NCI-H146 treated with DMSO at 0.1 percent for 48 hours (cell line): ENCODE data around the gene ZNF211.

Source experiments
- DNase-seq: peaks from one replicate; lab custom pipeline; 2025; ENCODE audit not compliant: unreplicated experiment; lab: John Stamatoyannopoulos, UW

The ZNF211 gene

DNA sequence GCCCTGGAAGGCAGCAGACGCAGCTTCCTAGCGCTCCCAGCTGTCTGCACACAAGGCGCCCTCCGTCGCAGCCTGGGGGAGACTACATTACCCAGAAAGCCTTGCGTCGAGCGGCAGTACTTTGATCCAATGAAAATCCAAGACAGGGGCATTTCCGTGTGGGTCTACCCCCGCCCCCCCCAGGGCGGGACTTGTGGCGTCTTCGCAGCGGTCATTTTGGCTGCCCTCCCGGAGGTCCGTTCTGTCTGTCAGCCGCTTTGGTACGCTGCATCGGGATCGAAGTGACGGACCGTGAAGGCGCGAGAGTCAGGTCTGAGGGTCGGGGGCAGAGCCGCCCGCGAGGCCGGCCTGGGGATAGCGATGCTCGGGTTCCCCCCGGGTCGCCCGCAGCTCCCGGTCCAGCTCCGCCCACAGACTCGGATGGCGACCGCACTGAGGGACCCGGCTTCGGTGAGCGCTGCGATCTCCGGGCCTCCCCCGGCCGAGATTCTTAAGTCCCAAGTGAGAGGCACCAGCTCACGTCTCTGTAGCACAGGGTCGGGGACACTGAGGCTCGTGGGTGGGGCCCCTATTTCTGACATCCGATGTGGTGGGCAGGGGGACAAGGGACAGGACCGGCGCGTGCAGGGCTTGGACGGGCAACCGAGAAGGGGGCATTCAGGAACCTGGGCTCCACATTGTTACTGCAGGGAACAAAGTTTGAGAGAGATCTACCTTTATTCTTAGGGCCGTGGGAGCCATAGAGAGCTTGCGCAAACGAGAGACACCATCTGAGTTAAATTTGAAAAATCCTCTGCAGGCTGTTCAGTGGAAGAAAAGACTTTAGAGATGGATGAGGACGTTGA lies at the start of gene ZNF211:
TSS of gene ZNF211 (plus strand) at position 182 of the 845 bp plus-strand sequence. CDS start at position 361, 179 bp downstream.
- peak; percentile 89 for DNase-seq

DNA sequence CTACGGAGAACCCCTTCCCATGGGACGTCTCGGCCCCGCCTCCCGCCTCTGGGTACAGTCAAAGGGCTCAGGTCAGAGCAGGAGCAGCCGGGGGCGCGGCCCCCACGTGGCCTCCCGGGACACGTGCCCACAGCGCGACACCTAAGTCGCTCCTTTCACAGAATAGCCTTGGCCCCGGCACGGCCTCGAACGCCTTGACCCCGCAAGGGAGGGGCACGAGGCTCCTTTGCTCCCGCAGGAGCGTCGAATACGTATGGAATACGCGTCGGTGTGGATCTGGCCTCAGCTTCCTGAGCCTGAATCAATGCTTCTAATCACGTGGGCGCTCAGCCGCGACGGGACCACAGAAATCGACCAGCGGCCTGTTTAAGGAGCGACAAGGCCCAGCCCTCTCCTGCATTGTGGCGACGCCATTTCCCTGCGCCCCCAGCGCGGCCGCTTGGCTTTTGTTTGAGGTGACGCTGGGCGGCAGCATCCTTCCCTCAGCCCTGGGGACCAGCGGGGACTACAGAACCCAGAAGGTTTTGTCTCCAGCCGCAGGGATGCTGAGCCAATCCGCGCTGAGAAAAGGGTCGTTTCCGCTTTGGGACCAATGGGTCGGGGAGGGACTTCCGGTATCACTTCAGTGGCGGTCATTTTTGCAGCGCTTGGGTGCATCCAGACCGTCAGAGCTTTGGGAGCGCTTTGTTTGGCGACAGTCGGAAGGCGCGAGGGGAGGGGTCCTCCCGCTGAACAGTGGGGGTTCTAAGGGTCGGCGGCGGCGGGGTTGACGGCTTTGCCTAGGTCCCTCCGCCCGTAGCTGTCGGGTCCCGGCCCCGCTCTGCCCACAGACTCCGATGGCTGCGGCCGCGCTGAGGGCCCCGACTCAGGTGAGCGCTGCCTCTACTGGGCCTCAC lies 49.2 kb upstream of the ZNF211 start, which contains the start of gene ZIK1:
TSS of gene ZIK1 (plus strand) at position 625 of the 896 bp plus-strand sequence. CDS start at position 837, 212 bp downstream.
- DNase-seq = peak; percentile 93

DNA sequence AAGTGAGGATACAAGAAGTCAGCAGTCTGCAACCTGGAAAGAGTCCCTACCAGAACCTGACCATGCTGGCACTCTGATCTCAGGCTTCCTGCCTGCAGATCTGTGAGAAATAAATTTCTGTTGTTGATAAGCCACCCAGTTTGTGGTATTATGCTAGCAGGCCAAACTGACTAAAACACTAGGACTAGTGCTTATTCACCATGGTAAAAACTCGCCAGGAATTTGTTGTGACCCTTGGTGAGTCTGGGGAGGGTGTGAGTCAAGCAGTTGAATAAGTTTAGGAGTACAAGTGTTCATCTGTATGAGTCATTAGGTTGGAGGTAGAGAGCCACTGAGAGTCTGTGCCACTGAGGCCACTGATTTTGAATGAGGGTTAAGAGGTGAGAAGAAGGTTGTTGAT lies 45.4 kb upstream of the ZNF211 start:
- no peak for DNase-seq

DNA sequence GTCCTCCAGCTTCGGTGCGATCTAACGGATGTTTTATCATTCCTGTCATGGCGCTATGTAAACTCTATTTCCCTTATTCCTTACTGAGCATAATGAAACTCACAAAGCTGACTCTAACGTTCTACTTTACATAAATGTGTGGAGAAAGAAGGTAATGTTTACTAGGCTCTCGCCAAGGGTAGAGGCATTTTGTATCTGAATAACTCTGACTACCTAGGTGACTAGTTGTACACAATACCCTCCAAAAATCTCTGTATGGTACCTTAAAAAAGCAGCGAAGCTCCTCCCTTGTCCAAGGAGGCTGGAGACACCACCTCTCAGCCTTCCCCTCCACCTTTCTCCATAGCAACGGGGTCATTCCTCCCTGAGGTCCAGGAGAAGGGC lies 33.6 kb upstream of the ZNF211 start:
- DNase-seq = no peak

DNA sequence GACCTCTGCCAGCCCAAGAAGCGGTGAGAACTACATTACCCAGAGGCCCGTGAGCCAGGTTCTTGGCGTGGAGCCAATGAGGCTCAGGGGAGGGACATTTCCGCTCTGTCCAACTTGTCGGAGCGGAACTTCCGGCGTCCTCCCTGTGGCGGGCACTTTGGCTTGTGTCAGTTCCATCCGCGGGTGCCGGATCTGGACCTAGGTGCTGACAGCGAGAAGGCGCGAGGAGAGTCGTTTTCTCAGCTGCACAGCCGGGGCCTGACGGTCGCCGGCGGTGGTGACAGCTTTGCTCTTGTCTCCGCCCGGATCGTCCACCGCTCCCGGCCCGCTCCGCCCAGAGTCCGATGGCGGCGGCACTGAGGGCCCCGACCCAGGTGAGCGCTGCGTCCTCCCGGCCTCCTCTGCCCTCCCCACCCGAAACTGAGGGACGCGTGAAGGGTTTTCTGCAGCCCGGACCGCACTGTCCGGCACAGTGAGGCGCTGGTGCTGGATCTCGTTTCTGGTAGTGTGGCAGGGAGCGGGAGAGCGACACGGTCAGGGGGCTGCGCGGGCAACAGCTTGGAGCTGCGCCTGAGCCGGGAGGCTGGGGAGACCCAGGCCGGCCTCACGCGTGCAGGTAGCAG lies 33.1 kb upstream of the ZNF211 start, which contains the start of gene ZNF530:
TSS of gene ZNF530 (plus strand) at position 125 of the 623 bp plus-strand sequence. CDS start 4,461 bp downstream, outside the sequence.
- DNase-seq = peak; percentile 77

DNA sequence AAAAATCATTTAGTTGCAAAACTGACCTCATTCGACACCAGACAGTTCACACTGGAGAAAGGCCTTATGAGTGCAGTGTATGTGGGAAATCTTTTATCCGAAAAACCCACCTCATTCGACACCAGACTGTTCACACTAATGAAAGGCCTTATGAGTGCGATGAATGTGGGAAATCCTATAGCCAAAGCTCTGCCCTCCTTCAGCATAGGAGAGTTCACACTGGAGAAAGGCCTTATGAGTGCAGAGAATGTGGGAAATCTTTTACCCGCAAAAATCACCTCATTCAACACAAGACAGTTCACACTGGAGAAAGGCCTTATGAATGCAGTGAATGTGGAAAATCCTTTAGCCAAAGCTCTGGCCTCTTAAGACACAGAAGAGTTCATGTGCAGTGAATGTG lies 26.0 kb upstream of the ZNF211 start:
- DNase-seq = no peak

DNA sequence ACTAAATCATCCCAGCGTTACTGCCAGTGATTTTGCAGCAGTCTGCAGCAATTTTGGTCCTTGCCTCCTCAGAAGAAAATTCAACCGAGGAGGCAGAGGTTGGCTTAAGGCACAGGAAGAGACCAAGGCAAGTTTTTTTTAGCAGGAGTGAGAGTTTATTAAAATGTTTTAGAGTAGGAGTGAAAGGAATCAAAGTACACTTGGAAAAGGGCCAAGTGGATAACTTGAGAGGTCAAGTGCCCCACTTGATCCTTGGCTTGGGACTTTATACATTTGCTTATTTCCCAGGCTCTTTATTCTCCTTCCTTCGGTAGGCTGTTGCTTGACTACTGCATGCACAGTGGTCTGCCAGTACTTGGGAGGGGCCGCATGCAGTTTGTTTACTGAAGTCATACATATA lies 21.9 kb upstream of the ZNF211 start:
- no peak for DNase-seq

DNA sequence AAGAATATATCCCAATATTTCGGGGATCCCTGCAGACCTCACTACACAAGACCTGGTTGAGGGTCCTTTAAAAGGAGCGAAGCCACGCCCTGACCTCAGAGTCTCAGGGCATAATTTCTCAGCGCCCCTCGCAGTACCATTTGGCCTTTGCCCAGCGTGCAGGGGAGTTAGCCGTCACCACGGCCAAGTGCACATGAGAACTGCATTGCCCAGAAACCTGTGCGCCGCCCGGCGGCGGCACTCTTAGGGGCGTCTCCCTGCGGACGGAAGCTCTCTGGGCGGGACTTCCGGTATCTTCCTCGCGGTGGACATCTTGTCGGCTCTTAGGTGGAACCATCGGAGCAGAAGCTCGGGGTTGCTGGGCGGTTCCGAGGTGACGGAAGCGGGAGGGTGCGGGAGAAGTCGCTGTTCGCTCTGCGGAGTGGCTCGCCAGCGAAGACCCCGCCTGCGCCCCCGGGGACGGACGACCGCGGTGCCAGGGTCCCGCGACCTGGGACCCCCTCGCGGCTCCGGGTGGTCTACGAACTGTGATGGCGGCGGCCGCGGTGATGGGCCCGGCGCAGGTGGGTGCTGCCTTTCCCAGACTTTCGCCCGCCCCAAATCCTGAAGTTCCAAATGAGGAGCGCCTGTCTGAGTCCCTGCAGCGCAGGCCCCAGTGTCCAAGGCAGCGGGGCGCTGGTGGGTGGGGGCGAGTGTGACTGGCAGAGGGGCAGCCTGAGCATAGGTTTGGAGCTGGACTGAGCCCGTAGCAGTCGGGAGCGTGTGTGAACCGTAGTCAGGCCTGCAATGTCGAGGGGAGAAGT lies 18.8 kb upstream of the ZNF211 start, which contains the start of gene ZNF134:
TSS of gene ZNF134 (plus strand) at position 302 of the 803 bp plus-strand sequence. CDS start 5,227 bp downstream, outside the sequence.
- DNase-seq = peak; percentile 85

DNA sequence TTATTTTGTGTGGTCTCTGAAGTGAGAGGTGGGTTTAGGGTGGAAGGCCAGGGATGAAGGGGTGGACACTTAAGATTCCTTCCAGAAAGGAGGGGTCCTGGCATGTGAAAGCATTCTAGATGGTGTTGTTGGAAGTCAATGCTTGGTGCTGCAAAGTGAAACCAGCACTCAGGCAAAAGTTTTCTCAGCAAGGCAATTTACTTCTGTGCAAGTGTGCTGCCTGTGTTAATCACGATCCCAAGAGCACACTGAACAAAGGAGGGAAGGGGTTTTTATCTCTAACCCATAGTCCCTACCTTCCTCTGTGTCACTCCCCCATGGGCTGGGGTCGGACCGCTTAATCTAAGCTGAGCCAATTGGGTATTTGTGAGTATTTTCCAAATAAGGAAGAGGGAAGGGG lies 17.6 kb upstream of the ZNF211 start:
- no peak for DNase-seq

DNA sequence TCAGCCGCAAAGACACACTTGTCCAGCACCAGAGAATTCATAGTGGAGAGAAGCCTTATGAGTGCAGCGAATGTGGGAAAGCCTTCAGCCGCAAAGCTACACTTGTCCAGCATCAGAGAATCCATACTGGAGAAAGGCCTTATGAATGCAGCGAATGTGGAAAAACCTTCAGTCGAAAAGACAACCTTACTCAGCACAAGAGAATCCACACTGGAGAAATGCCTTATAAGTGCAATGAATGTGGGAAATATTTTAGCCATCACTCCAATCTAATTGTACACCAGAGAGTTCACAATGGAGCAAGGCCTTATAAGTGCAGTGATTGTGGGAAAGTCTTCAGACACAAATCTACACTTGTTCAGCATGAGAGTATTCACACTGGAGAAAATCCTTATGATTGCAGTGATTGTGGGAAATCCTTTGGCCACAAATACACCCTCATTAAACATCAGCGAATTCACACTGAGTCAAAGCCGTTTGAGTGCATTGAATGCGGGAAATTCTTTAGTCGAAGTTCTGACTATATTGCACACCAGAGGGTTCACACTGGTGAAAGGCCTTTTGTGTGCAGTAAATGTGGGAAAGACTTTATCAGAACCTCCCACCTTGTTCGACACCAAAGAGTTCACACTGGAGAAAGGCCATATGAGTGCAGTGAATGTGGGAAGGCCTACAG lies 12.2 kb upstream of the ZNF211 start:
- no peak for DNase-seq

DNA sequence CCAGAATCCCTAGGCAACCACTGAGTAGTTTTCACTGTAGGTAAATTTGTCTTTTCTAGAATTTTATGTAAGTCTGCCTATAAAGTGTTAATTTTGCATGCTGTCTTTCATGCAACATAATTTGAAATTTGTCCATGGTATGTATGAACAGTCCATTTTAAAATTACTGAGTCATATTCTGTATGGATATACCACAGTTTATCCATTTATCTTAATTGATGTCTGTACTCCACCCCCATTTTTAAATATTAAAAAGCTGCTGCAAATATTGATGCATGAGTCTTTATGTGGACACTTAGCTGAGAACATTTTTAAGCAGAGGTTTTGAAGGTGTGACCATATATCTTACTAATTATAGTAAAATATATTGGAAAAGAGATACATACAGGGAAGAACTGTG lies 9.9 kb upstream of the ZNF211 start:
- no peak for DNase-seq

DNA sequence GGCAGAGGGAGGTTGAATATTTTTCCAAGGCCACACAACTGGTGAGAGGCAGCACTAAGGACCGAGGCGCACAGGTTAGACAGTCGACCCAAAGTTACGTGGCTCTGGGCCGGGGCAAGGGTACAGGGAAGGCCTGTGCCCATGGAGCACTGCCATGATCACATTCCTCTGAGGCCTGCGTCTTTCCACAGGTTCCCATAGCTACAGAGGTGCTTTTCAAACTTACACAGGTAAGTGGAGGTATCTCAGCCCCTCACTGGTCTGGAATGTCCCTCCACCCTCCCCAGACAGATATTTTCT lies 814 bp downstream of the ZNF211 start:
- no peak for DNase-seq

DNA sequence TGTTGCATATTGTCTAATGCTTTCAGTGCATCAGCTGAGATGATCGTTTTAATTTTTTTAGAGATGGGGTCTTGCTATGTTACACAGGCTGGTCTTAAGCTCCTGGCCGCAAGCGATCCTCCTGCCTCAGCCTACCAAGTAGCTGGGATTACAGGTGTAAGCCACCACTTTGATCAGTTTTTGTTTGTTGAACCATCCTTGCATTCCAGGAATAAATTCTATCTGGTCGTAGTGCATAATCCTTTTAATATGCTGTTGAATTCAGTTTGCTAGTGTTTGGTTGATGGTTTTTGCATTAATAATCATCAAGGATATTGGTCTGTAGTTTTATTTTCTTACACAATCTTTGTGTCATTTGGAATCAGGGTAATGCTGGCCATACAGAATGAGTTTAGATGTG lies 4.4 kb downstream of the ZNF211 start:
- no peak for DNase-seq

DNA sequence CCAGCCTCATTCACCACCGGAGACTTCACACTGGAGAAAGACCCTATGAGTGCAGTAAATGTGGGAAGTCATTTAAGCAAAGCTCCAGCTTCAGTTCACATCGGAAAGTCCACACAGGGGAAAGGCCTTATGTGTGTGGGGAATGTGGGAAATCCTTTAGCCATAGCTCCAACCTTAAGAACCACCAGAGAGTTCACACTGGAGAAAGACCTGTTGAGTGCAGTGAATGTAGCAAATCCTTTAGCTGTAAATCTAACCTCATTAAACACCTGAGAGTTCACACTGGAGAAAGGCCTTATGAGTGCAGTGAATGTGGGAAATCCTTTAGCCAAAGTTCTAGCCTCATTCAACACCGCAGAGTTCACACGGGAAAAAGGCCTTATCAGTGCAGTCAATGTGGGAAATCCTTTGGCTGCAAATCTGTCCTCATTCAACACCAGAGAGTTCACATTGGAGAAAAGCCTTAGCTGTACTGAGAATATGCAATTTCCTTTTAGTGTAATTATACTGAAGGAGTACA lies 8.8 kb downstream of the ZNF211 start:
- DNase-seq = no peak

DNA sequence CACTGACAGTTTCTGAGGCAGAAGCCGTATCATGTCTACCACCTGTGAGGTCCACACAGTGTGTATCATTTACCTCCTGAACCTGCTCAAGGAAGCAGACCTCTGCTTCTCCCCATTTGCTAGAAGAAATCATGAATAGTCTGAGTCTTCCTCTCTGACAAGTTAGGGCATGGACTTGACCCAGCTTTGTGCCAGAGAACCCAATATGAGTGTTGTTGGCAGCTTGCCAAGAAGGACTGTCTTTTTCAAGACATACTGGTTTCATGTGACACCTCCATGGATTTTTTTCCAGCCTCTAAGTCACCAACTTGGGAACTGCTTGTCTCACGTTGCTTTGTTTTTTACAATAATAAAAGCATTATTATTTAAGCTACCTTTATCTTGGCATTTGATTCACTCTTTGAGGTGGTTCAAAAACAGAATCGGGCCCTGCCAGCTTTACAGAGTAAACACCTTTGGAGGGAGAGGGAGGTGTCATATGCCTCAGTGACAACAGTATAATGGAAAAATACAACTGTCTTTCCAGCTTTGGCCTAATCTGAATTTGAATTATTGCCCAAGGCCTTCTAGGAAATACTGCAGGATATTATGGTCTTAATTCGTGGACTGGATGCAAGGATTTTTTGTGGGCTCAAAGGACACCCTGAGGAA lies 9.6 kb downstream of the ZNF211 start:
- no peak for DNase-seq

DNA sequence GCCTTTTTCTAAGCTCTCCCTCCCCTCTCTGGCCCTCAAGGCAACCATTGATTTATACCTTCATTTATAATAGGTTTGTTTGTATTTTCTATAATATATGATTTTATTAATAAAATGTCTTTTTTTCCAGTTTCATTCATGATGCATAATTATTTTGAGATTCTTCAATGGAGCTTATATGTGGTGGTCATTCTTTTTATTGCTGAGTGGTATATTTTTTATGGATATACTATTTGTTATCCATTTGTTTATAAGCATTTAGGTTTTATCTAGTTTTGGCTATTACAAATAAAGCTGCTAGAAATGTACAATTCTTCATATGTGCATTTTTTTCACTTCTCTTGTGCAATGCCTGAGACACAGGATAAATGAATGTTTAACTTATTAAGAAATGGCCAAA lies 10.8 kb downstream of the ZNF211 start:
- DNase-seq = no peak

DNA sequence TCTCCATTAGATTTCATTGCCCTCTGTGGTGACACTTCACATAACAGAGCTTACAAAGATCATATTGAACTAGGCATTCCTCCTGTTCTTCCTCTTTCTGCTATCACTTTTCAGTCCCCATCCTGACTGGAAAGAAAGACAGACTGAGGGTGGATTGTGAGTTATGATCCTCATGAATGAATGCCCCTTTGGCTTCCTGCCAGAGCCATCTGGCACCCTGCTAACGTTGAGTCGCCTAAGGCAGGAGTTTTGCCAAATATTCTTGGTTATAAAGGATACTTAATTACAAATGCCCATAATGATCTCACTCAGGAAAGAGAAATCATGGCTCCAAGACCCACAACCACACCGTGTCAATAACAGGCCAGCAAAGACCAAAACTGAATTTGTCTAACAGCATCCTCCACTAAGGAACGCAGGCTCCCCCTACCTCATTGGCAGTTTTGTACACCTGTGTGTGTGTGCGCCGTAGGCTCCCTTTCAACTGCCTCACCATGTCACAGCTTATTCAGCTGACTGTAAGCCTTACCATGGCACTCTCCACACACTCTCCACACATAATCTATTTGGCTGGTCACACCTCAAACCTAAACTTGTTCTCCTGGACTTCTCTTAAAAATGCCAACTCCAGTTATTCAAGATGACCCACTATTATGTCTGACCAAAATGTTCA lies 15.5 kb downstream of the ZNF211 start:
- DNase-seq = peak; percentile 24

DNA sequence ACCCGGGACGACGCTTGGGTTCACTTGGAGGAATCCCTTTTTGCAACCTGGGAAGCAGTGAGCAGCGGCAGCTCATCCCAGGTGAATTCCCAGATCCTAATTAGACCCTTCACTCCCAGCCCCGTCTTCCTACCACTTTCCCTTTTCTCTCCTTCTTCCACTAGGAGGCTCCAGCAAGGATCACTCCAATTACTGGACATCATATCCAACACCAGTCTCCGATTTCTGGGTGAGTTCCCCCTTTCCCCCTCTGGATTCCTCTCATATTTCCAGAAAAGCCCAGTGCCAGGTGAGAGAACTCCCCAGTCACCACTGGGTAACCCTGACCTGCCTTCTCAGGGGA lies 18.7 kb downstream of the ZNF211 start:
- DNase-seq = peak; percentile 48

DNA sequence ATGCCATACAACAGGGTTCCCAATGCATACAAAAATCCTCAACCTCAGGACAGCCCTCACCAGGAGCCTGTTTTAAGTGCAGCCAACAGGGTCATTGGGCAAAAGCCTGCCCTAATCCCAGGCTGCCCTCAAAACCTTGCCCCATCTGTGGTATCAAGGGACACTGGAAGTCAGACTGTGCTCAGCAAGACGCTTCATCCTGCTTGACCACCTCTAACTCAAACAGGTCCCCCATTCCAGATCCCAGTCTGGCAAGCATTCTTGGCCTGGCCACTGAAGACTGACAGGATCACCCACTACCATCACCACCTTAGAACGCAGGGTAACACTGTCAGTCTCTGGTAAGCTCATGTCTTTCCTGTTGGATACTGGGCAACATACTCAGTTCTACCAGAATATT lies 20.7 kb downstream of the ZNF211 start:
- DNase-seq = no peak
